Ishikawa (cell line): ENCODE measurements around the gene MSX2.

Source experiments
- CEBPB ChIP-seq: IDR thresholded peaks from 2 replicates; pipeline ENCODE4 v1.6.1; 2012
- FOXM1 ChIP-seq: IDR thresholded peaks from 2 replicates; pipeline ENCODE4 v1.6.1; 2012; ENCODE audit warnings: low read depth, borderline replicate concordance
- RAD21 ChIP-seq: IDR thresholded peaks from 2 replicates; pipeline ENCODE4 v1.6.1; 2012; ENCODE audit warnings: low read depth
- TCF12 ChIP-seq: IDR thresholded peaks from 2 replicates; pipeline ENCODE4 v1.6.1; 2012; ENCODE audit warnings: low read depth
- TF ChIP-seq, protein P1 (sequence below): IDR thresholded peaks from 2 replicates; pipeline ENCODE4 v1.6.1; 2012; ENCODE audit warnings: low read depth, mild to moderate bottlenecking

GRCh38 chr5:174777111-174777510, 52.7 kb downstream of the MSX2 start:
- TF ChIP-seq FOXM1 (no peak), CEBPB (no peak), TCF12 (no peak), RAD21 (no peak)
- TF ChIP-seq, protein P1, sequence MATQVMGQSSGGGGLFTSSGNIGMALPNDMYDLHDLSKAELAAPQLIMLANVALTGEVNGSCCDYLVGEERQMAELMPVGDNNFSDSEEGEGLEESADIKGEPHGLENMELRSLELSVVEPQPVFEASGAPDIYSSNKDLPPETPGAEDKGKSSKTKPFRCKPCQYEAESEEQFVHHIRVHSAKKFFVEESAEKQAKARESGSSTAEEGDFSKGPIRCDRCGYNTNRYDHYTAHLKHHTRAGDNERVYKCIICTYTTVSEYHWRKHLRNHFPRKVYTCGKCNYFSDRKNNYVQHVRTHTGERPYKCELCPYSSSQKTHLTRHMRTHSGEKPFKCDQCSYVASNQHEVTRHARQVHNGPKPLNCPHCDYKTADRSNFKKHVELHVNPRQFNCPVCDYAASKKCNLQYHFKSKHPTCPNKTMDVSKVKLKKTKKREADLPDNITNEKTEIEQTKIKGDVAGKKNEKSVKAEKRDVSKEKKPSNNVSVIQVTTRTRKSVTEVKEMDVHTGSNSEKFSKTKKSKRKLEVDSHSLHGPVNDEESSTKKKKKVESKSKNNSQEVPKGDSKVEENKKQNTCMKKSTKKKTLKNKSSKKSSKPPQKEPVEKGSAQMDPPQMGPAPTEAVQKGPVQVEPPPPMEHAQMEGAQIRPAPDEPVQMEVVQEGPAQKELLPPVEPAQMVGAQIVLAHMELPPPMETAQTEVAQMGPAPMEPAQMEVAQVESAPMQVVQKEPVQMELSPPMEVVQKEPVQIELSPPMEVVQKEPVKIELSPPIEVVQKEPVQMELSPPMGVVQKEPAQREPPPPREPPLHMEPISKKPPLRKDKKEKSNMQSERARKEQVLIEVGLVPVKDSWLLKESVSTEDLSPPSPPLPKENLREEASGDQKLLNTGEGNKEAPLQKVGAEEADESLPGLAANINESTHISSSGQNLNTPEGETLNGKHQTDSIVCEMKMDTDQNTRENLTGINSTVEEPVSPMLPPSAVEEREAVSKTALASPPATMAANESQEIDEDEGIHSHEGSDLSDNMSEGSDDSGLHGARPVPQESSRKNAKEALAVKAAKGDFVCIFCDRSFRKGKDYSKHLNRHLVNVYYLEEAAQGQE, result no peak
